Glutamatergic neuron (in vitro differentiated cells): ENCODE data around the gene WDSUB1. TPM values are rescaled to one million over a fixed set of nuclear protein-coding genes. Genes with fewer than 3 reads are reported as not detected.

Experiments
- DNase-seq: peaks from one replicate; pipeline ENCODE4 v3.0.0; 2022
- H3K27ac Mint-ChIP-seq: one replicate; pipeline ENCODE4 v1.8.0; 2020; ENCODE audit warnings: mild to moderate bottlenecking, mixed read lengths, inconsistent platforms; ENCODE audit not compliant: unreplicated experiment
- H3K27me3 Mint-ChIP-seq: one replicate; pipeline ENCODE4 v1.8.0; 2020; ENCODE audit warnings: mild to moderate bottlenecking, moderate library complexity, mixed read lengths, inconsistent platforms; ENCODE audit not compliant: unreplicated experiment
- H3K36me3 Mint-ChIP-seq: one replicate; pipeline ENCODE4 v1.8.0; 2020; ENCODE audit warnings: mild to moderate bottlenecking, mixed read lengths, inconsistent platforms; ENCODE audit not compliant: unreplicated experiment
- H3K4me1 Mint-ChIP-seq: one replicate; pipeline ENCODE4 v1.8.0; 2020; ENCODE audit warnings: mild to moderate bottlenecking, low read depth, mixed read lengths, inconsistent platforms; ENCODE audit not compliant: unreplicated experiment
- H3K4me3 Mint-ChIP-seq: one replicate; pipeline ENCODE4 v1.8.0; 2020; ENCODE audit warnings: mild to moderate bottlenecking, mixed read lengths, inconsistent platforms; ENCODE audit not compliant: unreplicated experiment
- H3K9me3 Mint-ChIP-seq: one replicate; pipeline ENCODE4 v1.8.0; 2020; ENCODE audit warnings: mild to moderate bottlenecking, moderate library complexity, mixed read lengths, inconsistent platforms; ENCODE audit not compliant: unreplicated experiment
- CTCF ChIP-seq: fragments of 200-600 bp; sonication (generic); IDR thresholded peaks from one replicate; pipeline ENCODE4 v1.5.0; 2021; ENCODE audit not compliant: partially characterized antibody, unreplicated experiment
- total RNA-seq: library from RNA; stranded (reverse); fragmentation: NEBNext Ultra II Directional; extraction: Animal tissue kit (Norgen Biotek cat#: 25700); gene quantifications from one replicate; pipeline ENCODE4 v1.2.1, GENCODE V29; 2021; ENCODE audit not compliant: unreplicated experiment

WDSUB1 gene
- total RNA-seq, 1 donor from 2014 or later: 3.7 TPM

GRCh38 chr2:159256159-159256558 is 30.3 kb downstream of the WDSUB1 start:
- Mint-ChIP-seq H3K4me1 (no peaks in the 10 kb centered on the region), H3K9me3 (no peaks in the 10 kb centered on the region), H3K27me3 (no peaks in the 10 kb centered on the region), H3K4me3 (no peak overlapping the region), H3K27ac (no peak overlapping the region), H3K36me3 (no peaks in the 10 kb centered on the region)
- TF ChIP-seq CTCF: no peak
- DNase-seq: no peak

- no peak for TF ChIP-seq CTCF
- Mint-ChIP-seq H3K4me1 (no peaks in the 10 kb centered on the region), H3K27ac (no peak overlapping the region), H3K27me3 (no peaks in the 10 kb centered on the region), H3K36me3 (no peaks in the 10 kb centered on the region), H3K4me3 (no peak overlapping the region), H3K9me3 (no peaks in the 10 kb centered on the region)
- DNase-seq: no peak
Measured at GRCh38 chr2:159252905-159253304, 33.6 kb downstream of the WDSUB1 start.

GRCh38 chr2:159251296-159252173 is 35.0 kb downstream of the WDSUB1 start:
- DNase-seq: no peak
- H3K27me3 Mint-ChIP-seq: no peaks in the 10 kb centered on the region
- no peak overlapping the region for H3K27ac Mint-ChIP-seq
- H3K9me3 Mint-ChIP-seq: no peaks in the 10 kb centered on the region
- no peaks in the 10 kb centered on the region for H3K4me1 Mint-ChIP-seq
- no peak overlapping the region for H3K4me3 Mint-ChIP-seq
- no peak for TF ChIP-seq CTCF
- no peaks in the 10 kb centered on the region for H3K36me3 Mint-ChIP-seq

GRCh38 chr2:159249990-159250715 is 36.4 kb downstream of the WDSUB1 start:
- peaks cover 3% of the 10 kb centered on the region for H3K9me3 Mint-ChIP-seq
- no peaks in the 10 kb centered on the region for H3K4me1 Mint-ChIP-seq
- peaks cover 6% of the 10 kb centered on the region for H3K36me3 Mint-ChIP-seq
- no peaks in the 10 kb centered on the region for H3K27me3 Mint-ChIP-seq
- H3K4me3 Mint-ChIP-seq: no peak overlapping the region
- no peak for DNase-seq
- no peak for TF ChIP-seq CTCF
- no peak overlapping the region for H3K27ac Mint-ChIP-seq
